ENCODE measurements around the gene SMCHD1. TPM values are rescaled to one million over a fixed set of nuclear protein-coding genes. Genes with fewer than 3 reads are reported as not detected.

Gene SMCHD1
- total RNA-seq, 6 experiments from 2014 or later = 13.9 to 31.0 (median 17.3) TPM

DNA sequence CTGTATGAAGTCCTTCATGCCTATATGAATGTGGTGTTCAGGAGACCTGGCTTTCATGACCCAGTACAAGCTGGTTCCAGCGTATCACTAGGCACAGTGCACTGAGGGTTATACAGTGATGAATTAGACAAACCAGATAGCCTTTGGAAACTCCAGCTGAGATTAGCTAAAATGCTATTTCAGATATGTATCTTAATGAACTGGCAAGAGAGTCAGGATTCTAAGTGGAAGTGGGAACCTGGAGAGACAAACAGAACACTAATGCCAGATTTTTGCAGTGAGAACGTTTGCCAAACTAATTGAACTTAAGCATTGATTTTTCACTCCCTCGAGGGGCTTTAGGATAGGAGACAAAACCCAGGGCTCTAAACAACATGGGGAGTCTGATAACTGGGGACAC is 125.2 kb downstream of the SMCHD1 start:
- Histone ChIP-seq H3K4me3 (no peak overlapping the region), H3K9me3 (no peaks in the 10 kb centered on the region), H3K36me3 (peaks cover 0 to 51% (median 11%) of the 10 kb centered on the region in 4 donors), H3K27ac (no peak overlapping the region), H3K27me3 (no peaks in the 10 kb centered on the region), H3K4me1 (no peaks in the 10 kb centered on the region)
- ATAC-seq = no peak
- no peak for DNase-seq
- intact Hi-C loops (cut with DNase I) = no loop called here
- 54% methylated on average over 3 of the region's 3 CpGs for WGBS (ENCODE audit: insufficient coverage, low coverage, low lambda C conversion rate, missing lambda C conversion rate)
- TF ChIP-seq, protein P1, sequence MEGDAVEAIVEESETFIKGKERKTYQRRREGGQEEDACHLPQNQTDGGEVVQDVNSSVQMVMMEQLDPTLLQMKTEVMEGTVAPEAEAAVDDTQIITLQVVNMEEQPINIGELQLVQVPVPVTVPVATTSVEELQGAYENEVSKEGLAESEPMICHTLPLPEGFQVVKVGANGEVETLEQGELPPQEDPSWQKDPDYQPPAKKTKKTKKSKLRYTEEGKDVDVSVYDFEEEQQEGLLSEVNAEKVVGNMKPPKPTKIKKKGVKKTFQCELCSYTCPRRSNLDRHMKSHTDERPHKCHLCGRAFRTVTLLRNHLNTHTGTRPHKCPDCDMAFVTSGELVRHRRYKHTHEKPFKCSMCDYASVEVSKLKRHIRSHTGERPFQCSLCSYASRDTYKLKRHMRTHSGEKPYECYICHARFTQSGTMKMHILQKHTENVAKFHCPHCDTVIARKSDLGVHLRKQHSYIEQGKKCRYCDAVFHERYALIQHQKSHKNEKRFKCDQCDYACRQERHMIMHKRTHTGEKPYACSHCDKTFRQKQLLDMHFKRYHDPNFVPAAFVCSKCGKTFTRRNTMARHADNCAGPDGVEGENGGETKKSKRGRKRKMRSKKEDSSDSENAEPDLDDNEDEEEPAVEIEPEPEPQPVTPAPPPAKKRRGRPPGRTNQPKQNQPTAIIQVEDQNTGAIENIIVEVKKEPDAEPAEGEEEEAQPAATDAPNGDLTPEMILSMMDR (IDR thresholded peaks at IDR 0.05) = no peak
- TF ChIP-seq POLR2A (IDR thresholded peaks at IDR 0.05) = no peak

- intact Hi-C loops (cut with DNase I) = no loop called here
- Histone ChIP-seq H3K4me1 (no peaks in the 10 kb centered on the region), H3K36me3 (peaks cover 0 to 37% (median 5%) of the 10 kb centered on the region in 4 donors), H3K9me3 (no peaks in the 10 kb centered on the region), H3K27ac (no peak overlapping the region), H3K27me3 (no peaks in the 10 kb centered on the region), H3K4me3 (no peak overlapping the region)
- DNase-seq = no peak
- no peak for TF ChIP-seq POLR2A (IDR thresholded peaks at IDR 0.05)
- TF ChIP-seq, protein P1 (IDR thresholded peaks at IDR 0.05) = no peak
- no peak for ATAC-seq
Observed at GRCh38 chr18:2787225-2787624, 131.7 kb downstream of the SMCHD1 start.

DNA sequence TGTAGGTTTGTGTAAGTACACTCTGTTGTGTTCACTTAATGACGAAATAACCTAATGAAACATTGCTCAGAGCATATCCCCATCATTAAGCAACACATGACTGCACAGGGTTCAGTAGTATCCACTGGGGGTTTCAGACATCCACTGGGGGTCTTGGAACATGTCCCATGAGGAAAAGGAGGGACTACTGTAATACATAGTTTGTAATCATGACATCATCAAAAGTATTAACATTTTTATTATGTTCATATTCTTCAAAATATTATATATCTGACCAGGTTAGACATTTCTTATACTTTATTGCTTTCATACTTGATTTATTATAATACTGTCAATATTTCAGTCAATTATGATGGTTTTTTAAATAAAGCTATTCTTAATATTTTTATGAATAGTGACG is 136.9 kb downstream of the SMCHD1 start:
- ATAC-seq = no peak
- WGBS (ENCODE audit: insufficient coverage, low coverage, low lambda C conversion rate, missing lambda C conversion rate) = 95% methylated on average over 2 of the region's 2 CpGs
- Histone ChIP-seq H3K27ac (no peak overlapping the region), H3K4me1 (no peaks in the 10 kb centered on the region), H3K27me3 (no peaks in the 10 kb centered on the region), H3K36me3 (peaks cover 0 to 26% (median 8%) of the 10 kb centered on the region in 4 donors), H3K4me3 (no peak overlapping the region), H3K9me3 (no peaks in the 10 kb centered on the region)
- intact Hi-C loops (cut with DNase I) = no loop called here
- TF ChIP-seq, protein P1 (IDR thresholded peaks at IDR 0.05) = no peak
- TF ChIP-seq POLR2A (IDR thresholded peaks at IDR 0.05) = no peak
- DNase-seq = no peak

- DNase-seq = no peak
- H3K9me3 ChIP-seq = no peaks in the 10 kb centered on the region
- intact Hi-C loops (cut with DNase I) = no loop called here
- H3K4me1 ChIP-seq = no peaks in the 10 kb centered on the region
- H3K36me3 ChIP-seq = peaks cover 0 to 19% (median 9%) of the 10 kb centered on the region in 4 donors
- TF ChIP-seq, protein P1 (IDR thresholded peaks at IDR 0.05) = no peak
- H3K27me3 ChIP-seq = no peaks in the 10 kb centered on the region
- H3K4me3 ChIP-seq = no peak overlapping the region
- ATAC-seq = no peak
- 97% methylated on average over 8 of the region's 9 CpGs for WGBS (ENCODE audit: insufficient coverage, low coverage, low lambda C conversion rate, missing lambda C conversion rate)
- H3K27ac ChIP-seq = no peak overlapping the region
Observed at GRCh38 chr18:2794159-2794558, 138.6 kb downstream of the SMCHD1 start.

GRCh38 chr18:2797951-2798350 is 142.4 kb downstream of the SMCHD1 start:
- no peaks in the 10 kb centered on the region for H3K9me3 ChIP-seq
- H3K4me1 ChIP-seq = no peaks in the 10 kb centered on the region
- ATAC-seq (no peak), DNase-seq (no peak)
- peaks cover 0 to 33% (median 11%) of the 10 kb centered on the region in 4 donors for H3K36me3 ChIP-seq
- no peak overlapping the region for H3K27ac ChIP-seq
- H3K4me3 ChIP-seq = no peak overlapping the region
- intact Hi-C loops (cut with DNase I) = no loop called here
- 100% methylated on average over 1 of the region's 1 CpG for WGBS (ENCODE audit: insufficient coverage, low coverage, low lambda C conversion rate, missing lambda C conversion rate)
- TF ChIP-seq POLR2A (IDR thresholded peaks at IDR 0.05) = no peak
- TF ChIP-seq, protein P1 (IDR thresholded peaks at IDR 0.05) = no peak
- no peaks in the 10 kb centered on the region for H3K27me3 ChIP-seq

All from right lobe of liver (tissue), 6 donors.